Nasal cavity respiratory epithelium epithelial cell of viscerocranial mucosa (primary cell): ENCODE results near the gene DLX5. TPM values are rescaled to one million over a fixed set of nuclear protein-coding genes. Genes with fewer than 3 reads are reported as not detected.

Experiments
- total RNA-seq: library from RNA; depleted of rRNA; stranded (reverse); fragments of >200 nt; gene quantifications from 2 replicates; pipeline ENCODE4 v1.2.3, GENCODE V29; 2014

The DLX5 gene
- 0.34 and 1.00 TPM in 2 replicates for total RNA-seq

DNA sequence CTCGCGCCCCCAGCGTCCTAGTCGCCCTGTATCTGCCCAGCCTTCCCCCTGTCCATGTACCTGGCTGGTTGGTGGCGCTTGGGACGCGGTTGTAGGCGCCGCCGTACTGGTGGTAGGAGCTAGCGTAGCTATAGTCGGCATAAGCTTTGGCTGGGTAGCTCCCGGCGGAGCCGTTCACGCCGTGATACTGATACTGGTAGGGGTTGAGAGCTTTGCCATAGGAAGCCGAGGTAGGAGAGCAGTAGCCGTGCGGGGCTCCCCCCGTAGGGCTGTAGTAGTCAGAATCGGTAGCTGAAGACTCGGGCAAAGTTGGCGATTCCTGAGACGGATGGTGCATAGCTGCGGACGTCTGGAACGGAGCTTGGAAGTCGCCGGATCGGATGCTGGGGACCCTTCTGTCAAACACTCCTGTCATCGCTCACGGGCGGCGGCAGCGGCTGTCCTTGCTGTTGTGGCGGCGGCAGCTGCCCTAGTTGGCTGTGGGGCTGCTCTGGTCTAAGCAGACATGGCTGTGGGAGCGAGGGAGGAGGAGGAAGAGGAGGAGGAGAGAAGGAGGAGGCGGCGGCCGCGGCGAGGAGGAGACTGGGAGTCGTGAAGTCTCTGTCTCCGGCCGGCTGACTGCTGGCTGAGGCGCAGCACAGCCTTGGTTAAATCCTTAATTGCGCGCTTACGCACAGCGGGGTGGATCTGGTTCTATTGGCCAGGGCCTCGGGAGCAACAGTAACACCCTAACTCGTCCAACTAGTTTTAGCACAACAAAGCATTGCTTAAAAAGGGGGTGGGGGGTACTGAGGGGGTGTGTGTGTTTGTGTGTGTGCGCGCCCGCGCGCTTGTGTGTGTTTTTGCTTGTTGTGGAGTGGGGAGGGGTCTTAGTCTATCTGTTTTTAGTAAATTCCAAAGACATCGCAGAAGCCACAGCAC lies at the start of gene DLX5:
TSS of gene DLX5 (minus strand) at position 623 of the 921 bp plus-strand sequence. CDS start at position 415, 208 bp downstream.

DNA sequence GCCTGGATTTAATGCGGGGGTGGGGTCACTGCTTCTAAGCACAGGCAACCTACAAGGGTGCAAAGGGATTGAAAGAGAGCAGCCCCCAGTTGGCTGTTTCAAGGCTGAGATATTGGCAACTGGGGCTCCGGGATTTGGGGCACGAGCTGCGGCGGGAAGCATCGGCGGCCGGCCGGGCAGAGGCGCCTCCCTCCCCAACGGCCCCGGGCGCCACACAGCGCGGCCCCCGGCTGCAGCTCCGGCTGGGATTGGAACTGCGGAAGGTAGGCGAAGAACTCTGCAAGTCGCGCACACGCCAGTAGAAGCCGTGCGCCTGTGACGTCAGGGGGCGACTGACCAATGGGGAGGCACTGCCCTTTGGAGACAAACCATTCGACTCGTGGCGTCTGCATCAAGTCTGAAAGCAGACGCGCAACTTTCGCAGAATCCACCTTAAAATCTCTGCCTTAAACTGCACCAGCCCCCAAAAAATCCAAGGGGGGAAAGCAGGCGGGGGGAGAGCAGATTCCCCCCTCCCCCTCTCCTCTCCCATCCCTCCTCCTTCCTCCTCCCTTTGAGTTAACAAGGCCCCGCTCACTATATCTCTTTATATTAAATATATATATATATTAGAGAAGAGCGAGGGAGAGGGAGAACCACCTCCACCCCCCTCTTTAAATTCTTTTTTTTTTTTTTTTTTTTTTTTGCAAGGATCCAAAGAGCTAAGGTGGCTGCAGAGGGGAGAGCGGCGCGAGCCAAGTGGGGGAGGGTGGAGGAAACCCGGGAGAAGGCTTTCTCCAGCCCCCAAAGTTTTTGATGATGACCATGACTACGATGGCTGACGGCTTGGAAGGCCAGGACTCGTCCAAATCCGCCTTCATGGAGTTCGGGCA lies 19.2 kb downstream of the DLX5 start, which contains the start of gene DLX6:
TSS of gene DLX6 (plus strand) at position 371 of the 872 bp plus-strand sequence. CDS start at position 796, 425 bp downstream.

Other genes starting within 250 kb of the DLX5 start
- 0.34 and 0.36 TPM in 2 replicates for gene DLX6, start 19.3 kb downstream of the DLX5 start, total RNA-seq
- gene SDHAF3, start 92.9 kb upstream of the DLX5 start, total RNA-seq, result 14.0 and 15.2 TPM in 2 replicates